ENCODE results near the gene PLD4. TPM values are rescaled to one million over a fixed set of nuclear protein-coding genes. Genes with fewer than 3 reads are reported as not detected.

PLD4 gene
- total and polyA plus RNA-seq, 2 of the 8 experiments (the other 6 are each of a cell fraction or from before 2014, with no cell fraction given), result 0.05 TPM; not detected in 1

- TF ChIP-seq CHD1 (IDR thresholded peaks at IDR 0.05; ENCODE audit: low read depth, low read length) (no peak), KDM4A (IDR thresholded peaks at IDR 0.05; ENCODE audit: low read depth, low read length, severe bottlenecking) (no peak), SP4 (IDR thresholded peaks at IDR 0.05; ENCODE audit: low read length) (no peak), USF2 (IDR thresholded peaks at IDR 0.05; ENCODE audit: low read length) (no peak), JUN (IDR thresholded peaks at IDR 0.05; ENCODE audit: low read depth, low read length) (no peak)
Measured at GRCh38 chr14:104908303-104908702, 16.4 kb upstream of the PLD4 start (continued).

Data from H1 (cell line).